Smooth muscle cell (in vitro differentiated cells): ENCODE results near the gene CRYGB. TPM values are rescaled to one million over a fixed set of nuclear protein-coding genes. Genes with fewer than 3 reads are reported as not detected.

ENCODE experiments used
- DNase-seq: peaks from one replicate; lab custom pipeline; 2025; ENCODE audit not compliant: unreplicated experiment; lab: John Stamatoyannopoulos, UW
- H2AFZ ChIP-seq: fragments of 200-600 bp; sonication (generic); 2 replicates; pipeline ENCODE4 v1.6.0; 2016; ENCODE audit warnings: antibody characterized with exemption, low read depth, mild to moderate bottlenecking
- H3F3A ChIP-seq: fragments of 200-600 bp; sonication (generic); 2 replicates; pipeline ENCODE4 v1.6.0; 2017; ENCODE audit warnings: antibody characterized with exemption, low read depth
- H3K27ac ChIP-seq: fragments of 200-600 bp; sonication (generic); 2 replicates; pipeline ENCODE4 v1.5.1; 2016; ENCODE audit warnings: low read depth, mild to moderate bottlenecking
- H3K27me3 ChIP-seq: fragments of 200-600 bp; sonication (generic); 2 replicates; pipeline ENCODE4 v1.6.1; 2016; ENCODE audit warnings: low read depth, mild to moderate bottlenecking
- H3K36me3 ChIP-seq: fragments of 200-600 bp; sonication (generic); 2 replicates; pipeline ENCODE4 v1.5.1; 2016; ENCODE audit warnings: low read depth
- H3K4me1 ChIP-seq: fragments of 200-600 bp; sonication (generic); 2 replicates; pipeline ENCODE4 v1.5.1; 2016; ENCODE audit warnings: low read depth
- H3K4me2 ChIP-seq: fragments of 200-600 bp; sonication (generic); 2 replicates; pipeline ENCODE4 v1.6.0; 2016; ENCODE audit warnings: mild to moderate bottlenecking
- H3K4me3 ChIP-seq: fragments of 200-600 bp; sonication (generic); 2 replicates; pipeline ENCODE4 v1.5.1; 2016; ENCODE audit warnings: mild to moderate bottlenecking
- H3K79me2 ChIP-seq: fragments of 200-600 bp; sonication (generic); 2 replicates; pipeline ENCODE4 v1.6.0; 2016; ENCODE audit warnings: low read depth, mild to moderate bottlenecking
- H3K9ac ChIP-seq: fragments of 200-600 bp; sonication (generic); 2 replicates; pipeline ENCODE4 v1.6.0; 2016; ENCODE audit warnings: low read depth
- H3K9me3 ChIP-seq: fragments of 200-600 bp; sonication (generic); replicated peaks from 2 replicates; pipeline ENCODE4 v1.5.1; 2016; ENCODE audit warnings: low read depth
- H4K20me1 ChIP-seq: fragments of 200-600 bp; sonication (generic); 2 replicates; pipeline ENCODE4 v1.6.0; 2016; ENCODE audit warnings: low read depth
- WGBS: methylation state at CpG from one replicate; pipeline ENCODE4 v1.1.7; 2016; ENCODE audit warnings: low lambda C conversion rate; 5-methylcytosine and 5-hydroxymethylcytosine counted together
- polyA plus RNA-seq: library from polyadenylated mRNA; unstranded; fragments of >200 nt; fragmentation: Nextera tagmentation; extraction: Ambion mirVana; gene quantifications from 2 replicates; pipeline ENCODE4 v1.2.1, GENCODE V29; 2016
- total RNA-seq: library from RNA; depleted of rRNA; stranded (reverse); fragments of >200 nt; gene quantifications from 2 replicates; pipeline ENCODE4 v1.2.3, GENCODE V29; 2014
- TF ChIP-seq, protein P1 (sequence below): fragments of 200-600 bp; sonication (generic); IDR thresholded peaks from 2 replicates; pipeline ENCODE4 v1.5.1; 2017; ENCODE audit warnings: borderline replicate concordance, mild to moderate bottlenecking, antibody characterized with exemption; ENCODE audit not compliant: insufficient read depth, poor library complexity, severe bottlenecking

The CRYGB gene
- total and polyA plus RNA-seq, 2 experiments from 2014 or later, result not detected

DNA sequence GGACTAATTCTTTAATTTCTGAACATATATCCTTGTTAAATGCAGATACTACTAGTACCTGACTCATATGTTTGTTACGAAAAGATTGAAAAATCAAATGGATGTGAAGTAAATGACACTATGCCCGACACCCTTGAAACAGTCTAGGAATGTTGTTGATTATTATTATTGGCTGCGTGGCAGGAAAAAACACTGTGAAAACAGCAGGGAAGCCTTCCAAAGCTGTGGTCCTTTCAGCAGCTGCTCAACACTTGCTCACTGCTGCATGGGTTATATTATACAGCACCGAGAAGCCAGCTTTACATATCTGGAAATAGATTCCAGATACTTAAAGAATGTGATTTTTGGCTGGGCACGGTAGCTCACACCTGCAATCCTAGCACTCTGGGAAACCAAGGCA is 48.2 kb downstream of the CRYGB start:
- H4K20me1 ChIP-seq, result no peaks in the 10 kb centered on the region
- no peak overlapping the region for H2AFZ ChIP-seq
- no peak for DNase-seq
- no peak overlapping the region for H3K4me3 ChIP-seq
- no peaks in the 10 kb centered on the region for H3K36me3 ChIP-seq
- no peak overlapping the region for H3K4me2 ChIP-seq
- H3K4me1 ChIP-seq, result no peaks in the 10 kb centered on the region
- no peaks in the 10 kb centered on the region for H3K79me2 ChIP-seq
- H3K9ac ChIP-seq, result no peak overlapping the region
- no peaks in the 10 kb centered on the region for H3K9me3 ChIP-seq
- H3K27ac ChIP-seq, result no peak overlapping the region
- no peaks in the 10 kb centered on the region for H3F3A ChIP-seq
- TF ChIP-seq, protein P1, sequence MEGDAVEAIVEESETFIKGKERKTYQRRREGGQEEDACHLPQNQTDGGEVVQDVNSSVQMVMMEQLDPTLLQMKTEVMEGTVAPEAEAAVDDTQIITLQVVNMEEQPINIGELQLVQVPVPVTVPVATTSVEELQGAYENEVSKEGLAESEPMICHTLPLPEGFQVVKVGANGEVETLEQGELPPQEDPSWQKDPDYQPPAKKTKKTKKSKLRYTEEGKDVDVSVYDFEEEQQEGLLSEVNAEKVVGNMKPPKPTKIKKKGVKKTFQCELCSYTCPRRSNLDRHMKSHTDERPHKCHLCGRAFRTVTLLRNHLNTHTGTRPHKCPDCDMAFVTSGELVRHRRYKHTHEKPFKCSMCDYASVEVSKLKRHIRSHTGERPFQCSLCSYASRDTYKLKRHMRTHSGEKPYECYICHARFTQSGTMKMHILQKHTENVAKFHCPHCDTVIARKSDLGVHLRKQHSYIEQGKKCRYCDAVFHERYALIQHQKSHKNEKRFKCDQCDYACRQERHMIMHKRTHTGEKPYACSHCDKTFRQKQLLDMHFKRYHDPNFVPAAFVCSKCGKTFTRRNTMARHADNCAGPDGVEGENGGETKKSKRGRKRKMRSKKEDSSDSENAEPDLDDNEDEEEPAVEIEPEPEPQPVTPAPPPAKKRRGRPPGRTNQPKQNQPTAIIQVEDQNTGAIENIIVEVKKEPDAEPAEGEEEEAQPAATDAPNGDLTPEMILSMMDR, result no peak
- WGBS, result 74% methylated on average over 5 of the region's 5 CpGs
- peaks cover 3% of the 10 kb centered on the region for H3K27me3 ChIP-seq

DNA sequence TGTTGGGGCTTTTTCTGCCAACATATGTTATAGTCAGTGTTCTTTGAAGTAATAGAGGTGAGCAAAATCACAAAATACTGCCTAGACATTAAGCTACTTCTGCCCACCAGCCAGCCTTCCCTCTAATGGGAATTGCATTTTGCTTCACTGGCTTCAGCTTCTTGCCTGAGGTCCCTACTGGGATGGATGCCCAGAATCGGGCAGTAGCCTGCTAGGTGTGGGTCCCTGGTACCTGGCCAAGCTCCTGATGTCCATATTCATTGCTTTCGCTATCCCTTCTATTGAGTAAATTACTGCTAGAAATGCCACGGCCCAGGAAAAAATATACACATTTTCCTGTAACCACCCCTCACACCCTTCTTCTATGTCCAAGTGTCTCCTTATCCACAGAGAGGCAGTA is 48.6 kb downstream of the CRYGB start:
- H3K27ac ChIP-seq, result no peak overlapping the region
- TF ChIP-seq, protein P1, result no peak
- no peaks in the 10 kb centered on the region for H3K36me3 ChIP-seq
- peaks cover 3% of the 10 kb centered on the region for H3K27me3 ChIP-seq
- no peaks in the 10 kb centered on the region for H4K20me1 ChIP-seq
- H2AFZ ChIP-seq, result no peak overlapping the region
- H3K9me3 ChIP-seq, result no peaks in the 10 kb centered on the region
- H3F3A ChIP-seq, result no peaks in the 10 kb centered on the region
- H3K4me3 ChIP-seq, result no peak overlapping the region
- no peak overlapping the region for H3K4me2 ChIP-seq
- H3K4me1 ChIP-seq, result no peaks in the 10 kb centered on the region
- no peak overlapping the region for H3K9ac ChIP-seq
- 94% methylated on average over 3 of the region's 3 CpGs for WGBS
- DNase-seq, result no peak
- no peaks in the 10 kb centered on the region for H3K79me2 ChIP-seq

DNA sequence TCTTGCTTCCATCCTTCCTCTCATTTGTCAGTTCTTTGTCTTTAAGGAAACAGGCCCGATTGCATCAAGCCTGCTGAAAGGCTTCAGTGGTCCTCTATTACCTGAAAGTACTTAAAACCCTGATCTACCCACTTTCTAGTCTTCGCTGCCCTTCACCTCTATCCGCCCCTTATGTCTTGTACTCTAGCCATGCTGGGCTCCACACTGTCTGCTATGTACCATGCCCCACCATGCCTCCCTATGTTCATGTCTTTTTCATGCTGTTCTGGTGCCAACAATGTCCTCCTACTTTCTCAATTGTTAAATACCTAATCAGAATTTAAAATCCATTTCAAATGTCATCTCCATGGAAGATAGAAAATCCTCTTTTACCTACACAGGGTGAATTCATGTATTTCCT is 49.9 kb downstream of the CRYGB start:
- H4K20me1 ChIP-seq, result no peaks in the 10 kb centered on the region
- H3F3A ChIP-seq, result no peaks in the 10 kb centered on the region
- TF ChIP-seq, protein P1, result no peak
- 94% methylated on average over 3 of the region's 3 CpGs for WGBS
- H3K27me3 ChIP-seq, result peaks cover 3% of the 10 kb centered on the region
- H3K27ac ChIP-seq, result no peak overlapping the region
- no peak for DNase-seq
- no peak overlapping the region for H2AFZ ChIP-seq
- no peak overlapping the region for H3K9ac ChIP-seq
- H3K9me3 ChIP-seq, result no peaks in the 10 kb centered on the region
- no peaks in the 10 kb centered on the region for H3K36me3 ChIP-seq
- no peak overlapping the region for H3K4me3 ChIP-seq
- H3K4me1 ChIP-seq, result no peaks in the 10 kb centered on the region
- H3K79me2 ChIP-seq, result no peaks in the 10 kb centered on the region
- no peak overlapping the region for H3K4me2 ChIP-seq

DNA sequence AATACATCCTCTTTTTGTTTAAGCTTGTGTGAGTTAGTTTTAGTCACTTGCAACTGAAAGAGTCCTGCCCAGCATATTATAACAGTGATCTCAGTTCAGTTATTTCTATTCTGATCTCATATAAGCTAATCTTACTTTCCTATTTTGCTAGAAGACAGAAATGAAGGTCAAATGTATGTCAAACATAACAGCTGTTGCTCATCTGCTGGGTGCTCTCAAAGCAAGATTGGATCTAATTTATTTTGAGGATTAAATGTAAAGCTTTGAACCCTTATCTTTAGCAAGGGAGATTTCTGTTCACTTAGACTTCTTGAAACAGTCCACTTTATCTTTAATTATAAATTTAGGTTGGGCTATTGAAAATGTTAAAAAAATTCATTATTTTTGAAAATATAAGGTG is 52.8 kb downstream of the CRYGB start:
- TF ChIP-seq, protein P1, result no peak
- Histone ChIP-seq H2AFZ (no peak overlapping the region), H4K20me1 (no peaks in the 10 kb centered on the region), H3K9me3 (no peaks in the 10 kb centered on the region), H3K27me3 (peaks cover 3% of the 10 kb centered on the region), H3K36me3 (no peaks in the 10 kb centered on the region), H3K4me1 (no peaks in the 10 kb centered on the region), H3F3A (no peaks in the 10 kb centered on the region), H3K4me2 (no peak overlapping the region), H3K27ac (no peak overlapping the region), H3K4me3 (no peak overlapping the region), H3K9ac (no peak overlapping the region), H3K79me2 (no peaks in the 10 kb centered on the region)
- no peak for DNase-seq

Other genes starting within 250 kb of the CRYGB start
- gene PLEKHM3, start 120.6 kb downstream of the CRYGB start, total RNA-seq, result 10.3 and 11.3 TPM in 2 replicates
- gene PLEKHM3, start 120.6 kb downstream of the CRYGB start, polyA plus RNA-seq, result 3.2 and 3.8 TPM in 2 replicates
- gene CRYGD, start 21.6 kb downstream of the CRYGB start, total RNA-seq, result not detected in 2 replicates
- not detected in 2 replicates for gene CRYGD, start 21.6 kb downstream of the CRYGB start, polyA plus RNA-seq
- gene CRYGC, start 16.3 kb downstream of the CRYGB start, total RNA-seq, result not detected in 2 replicates
- gene CRYGC, start 16.3 kb downstream of the CRYGB start, polyA plus RNA-seq, result not detected in 2 replicates
- not detected in 2 replicates for gene CRYGA, start 17.4 kb upstream of the CRYGB start, total RNA-seq
- not detected in 2 replicates for gene CRYGA, start 17.4 kb upstream of the CRYGB start, polyA plus RNA-seq
- not detected in 2 replicates for gene C2orf80, start 43.9 kb upstream of the CRYGB start, total RNA-seq
- gene C2orf80, start 43.9 kb upstream of the CRYGB start, polyA plus RNA-seq, result not detected in 2 replicates
- 98.6 and 143 TPM in 2 replicates for gene IDH1, start 108.9 kb upstream of the CRYGB start, total RNA-seq
- 76.0 and 97.2 TPM in 2 replicates for gene IDH1, start 108.9 kb upstream of the CRYGB start, polyA plus RNA-seq
- 29.5 and 32.5 TPM in 2 replicates for gene PIKFYVE, start 120.1 kb upstream of the CRYGB start, total RNA-seq
- 4.9 and 5.2 TPM in 2 replicates for gene PIKFYVE, start 120.1 kb upstream of the CRYGB start, polyA plus RNA-seq